H1 (cell line): ENCODE results near the gene ZNF470. TPM values are rescaled to one million over a fixed set of nuclear protein-coding genes. Genes with fewer than 3 reads are reported as not detected.
A peak's percentile ranks its signal among the peaks of the same experiment; 100 is the strongest.

Experiments used
- ATF3 ChIP-seq: IDR thresholded peaks from 2 replicates; pipeline ENCODE4 v1.6.1; 2011; ENCODE audit warnings: low read depth, mild to moderate bottlenecking, low read length; ENCODE audit not compliant: insufficient read depth
- BCL11A ChIP-seq, 2 experiments: IDR thresholded peaks; one replicate each; pipeline ENCODE4 v1.6.1; 2011; ENCODE audit warnings: low read depth in 2 of 2, low read length in 2 of 2, mild to moderate bottlenecking in 2 of 2
- E2F6 ChIP-seq: IDR thresholded peaks from 2 replicates; pipeline ENCODE4 v1.6.1; 2012; ENCODE audit warnings: inconsistent platforms
- JUND ChIP-seq: IDR thresholded peaks from 2 replicates; pipeline ENCODE4 v1.6.1; 2011; ENCODE audit warnings: mild to moderate bottlenecking, improper control_type of control experiment, low read length
- KDM1A ChIP-seq: fragments of 200-600, 300-600 bp; sonication (generic); IDR thresholded peaks from 2 replicates; pipeline ENCODE4 v1.7.1; 2016; ENCODE audit warnings: mild to moderate bottlenecking, low read length, borderline replicate concordance
- KDM4A ChIP-seq: IDR thresholded peaks from one replicate; pipeline ENCODE4 v1.7.1; 2012; ENCODE audit warnings: low read depth, mild to moderate bottlenecking, moderate library complexity, low read length, inconsistent platforms; ENCODE audit not compliant: severe bottlenecking
- NRF1 ChIP-seq: IDR thresholded peaks from 2 replicates; pipeline ENCODE4 v1.6.1; 2011; ENCODE audit warnings: mild to moderate bottlenecking, low read depth, low read length, improper control_type of control experiment
- PHF8 ChIP-seq: fragments of 200-600 bp; sonication (generic); conservative IDR thresholded peaks from 2 replicates; pipeline ENCODE4 v1.7.1; 2012; ENCODE audit warnings: low read depth, mild to moderate bottlenecking, inconsistent platforms, low read length, moderate library complexity
- POLR2AphosphoS5 ChIP-seq: IDR thresholded peaks from 2 replicates; pipeline ENCODE4 v1.6.1; 2011; ENCODE audit warnings: low read depth, low read length
- SP2 ChIP-seq: IDR thresholded peaks from 2 replicates; pipeline ENCODE4 v1.6.1; 2012; ENCODE audit warnings: mild to moderate bottlenecking, low read length, inconsistent platforms
- TAF7 ChIP-seq: optimal IDR thresholded peaks from 2 replicates; pipeline ENCODE3; 2011; ENCODE audit warnings: low read depth, mild to moderate bottlenecking, inconsistent platforms, low read length, moderate library complexity, borderline replicate concordance
- USF2 ChIP-seq: IDR thresholded peaks from 2 replicates; pipeline ENCODE4 v1.6.1; 2011; ENCODE audit warnings: low read length, improper control_type of control experiment
- YY1 ChIP-seq: IDR thresholded peaks from 2 replicates; pipeline ENCODE4 v1.6.1; 2011; ENCODE audit warnings: low read depth, mild to moderate bottlenecking, low read length
- polyA plus RNA-seq, 7 experiments: library from polyadenylated mRNA; depleted of rRNA in 3 of 7; stranded (reverse) in 5 of 7; unstranded in 2 of 7; fragments of >200 nt in 5 of 7; fragments of 200-250 nt in 2 of 7; gene quantifications; 1 replicate in 5 of 7; 2 replicates in 1 of 7; 4 replicates in 1 of 7; pipeline versions ENCODE4 v1.2.1 to v1.2.3, GENCODE V29; 2011 to 2013; ENCODE audit warnings: missing spikeins in 2 of 7, mixed read lengths in 2 of 7
- total RNA-seq: library from RNA; stranded (reverse); fragmentation: NEBNext Ultra II Directional; extraction: Animal tissue kit (Norgen Biotek cat#: 25700); gene quantifications from 2 replicates; pipeline ENCODE4 v1.2.1, GENCODE V29; 2021

ZNF470 gene
- total and polyA plus RNA-seq, 2 of the 8 experiments (the other 6 are each of a cell fraction or from before 2014, with no cell fraction given): 2.0 to 8.8 TPM

DNA sequence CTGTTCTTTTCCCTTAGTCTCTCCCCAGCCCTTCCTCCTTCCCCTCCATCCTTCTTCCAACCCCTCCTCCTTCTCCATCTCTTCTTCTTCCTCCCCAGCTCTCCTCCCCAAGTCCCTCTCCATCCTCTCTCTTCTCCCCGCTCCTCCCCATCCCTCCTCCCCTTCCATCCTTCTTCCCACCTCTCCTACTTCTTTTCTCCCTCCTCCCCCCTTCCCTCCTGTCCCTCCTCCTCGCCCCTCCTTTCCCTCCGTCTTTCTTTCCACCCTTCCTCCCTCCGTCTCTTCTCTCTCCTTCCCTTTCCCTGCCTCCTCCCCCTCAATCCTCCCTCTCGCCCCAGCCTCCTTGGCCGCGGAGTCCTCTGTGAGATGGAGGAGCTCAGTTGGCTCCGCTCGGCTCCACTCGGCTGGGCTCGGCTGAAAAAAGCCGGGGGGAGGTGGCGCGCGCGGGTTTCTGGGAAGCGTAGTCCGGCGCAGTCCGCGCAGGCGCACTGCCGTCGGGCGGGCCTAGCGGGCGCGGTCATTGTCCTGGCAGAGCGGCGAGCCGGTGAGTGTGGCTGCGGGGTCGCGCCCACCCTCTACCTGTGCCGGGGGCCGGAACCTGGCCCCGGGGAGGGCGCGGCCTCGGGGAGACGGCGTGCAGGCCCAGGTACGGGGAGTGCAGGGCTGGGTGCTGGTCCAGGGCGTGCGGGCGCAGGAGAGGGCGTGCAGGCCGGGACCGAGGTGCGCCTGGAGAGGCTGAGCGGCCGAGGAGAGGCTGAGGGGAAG is 27.7 kb downstream of the ZNF470 start, which contains the start of gene ZNF71 (continued):
- peak; percentile 83 for TF ChIP-seq PHF8
- TF ChIP-seq E2F6: no peak
- TF ChIP-seq SP2: no peak
- TF ChIP-seq YY1: no peak
- TF ChIP-seq ATF3: no peak
- no peak for TF ChIP-seq USF2
- TF ChIP-seq TAF7: peak; percentile 20
- TF ChIP-seq BCL11A (IDR thresholded peaks at IDR 0.05; ENCODE audit: low read depth in 2 of 2, low read length in 2 of 2): no peak
- TF ChIP-seq KDM1A: peak; percentile 77
- TF ChIP-seq JUND: no peak
- peak; percentile 95 for TF ChIP-seq KDM4A
- no peak for TF ChIP-seq POLR2AphosphoS5
- TF ChIP-seq NRF1: peak; percentile 58
